IPS-18a (cell line): ENCODE measurements around the gene EPB42.

Experiments
- H3K27ac ChIP-seq: one replicate; pipeline ENCODE4 v1.5.1; 2013; ENCODE audit warnings: low read length
- H3K27me3 ChIP-seq: one replicate; pipeline ENCODE4 v1.6.1; 2013; ENCODE audit warnings: mild to moderate bottlenecking, low read length; ENCODE audit not compliant: control insufficient read depth, insufficient read depth
- H3K36me3 ChIP-seq: one replicate; pipeline ENCODE4 v1.6.1; 2013; ENCODE audit warnings: low read depth, low read length; ENCODE audit not compliant: control insufficient read depth
- H3K4me1 ChIP-seq: one replicate; pipeline ENCODE4 v1.6.1; 2013; ENCODE audit warnings: low read depth, low read length; ENCODE audit not compliant: control insufficient read depth
- H3K4me3 ChIP-seq: one replicate; pipeline ENCODE4 v1.5.1; 2013; ENCODE audit warnings: low read length
- H3K9ac ChIP-seq: one replicate; pipeline ENCODE4 v1.6.1; 2013; ENCODE audit warnings: mild to moderate bottlenecking, low read length, moderate library complexity
- H3K9me3 ChIP-seq: one replicate; pipeline ENCODE4 v1.6.1; 2013; ENCODE audit warnings: low read depth, low read length; ENCODE audit not compliant: control insufficient read depth

EPB42 gene

DNA sequence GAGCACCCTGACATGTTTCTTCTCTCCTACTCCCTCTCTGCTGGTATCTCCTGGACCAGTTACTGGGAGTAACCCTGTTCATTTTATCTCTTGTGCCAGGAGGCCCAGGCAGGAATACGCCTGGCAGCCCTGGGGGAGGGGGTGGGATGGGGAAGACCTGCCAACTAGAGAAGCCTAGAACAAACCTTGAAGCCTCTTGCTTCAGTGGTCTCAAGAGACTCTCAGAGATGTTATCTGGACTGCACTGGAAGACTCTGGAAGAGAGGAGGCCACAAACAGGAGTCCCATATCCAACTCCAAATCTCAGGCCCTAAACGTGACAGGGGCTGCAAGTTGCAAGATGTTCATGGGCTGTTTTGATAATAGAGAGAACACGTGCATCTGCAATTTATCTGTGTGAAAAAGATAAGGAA is at the start of gene EPB42:
EPB42 (minus strand) TSS at position 28 of the 413 bp plus-strand sequence. CDS start 193 bp downstream, outside the sequence.
- no peaks in the 10 kb centered on the region for H3K4me1 ChIP-seq
- no peak within 1 kb of the TSS for H3K27ac ChIP-seq
- no peak within 1 kb of the TSS for H3K4me3 ChIP-seq
- no peaks in the 10 kb centered on the region for H3K27me3 ChIP-seq
- H3K9ac ChIP-seq, result no peak within 1 kb of the TSS
- H3K9me3 ChIP-seq, result no peaks in the 10 kb centered on the region
- no peaks in the 10 kb centered on the region for H3K36me3 ChIP-seq

DNA sequence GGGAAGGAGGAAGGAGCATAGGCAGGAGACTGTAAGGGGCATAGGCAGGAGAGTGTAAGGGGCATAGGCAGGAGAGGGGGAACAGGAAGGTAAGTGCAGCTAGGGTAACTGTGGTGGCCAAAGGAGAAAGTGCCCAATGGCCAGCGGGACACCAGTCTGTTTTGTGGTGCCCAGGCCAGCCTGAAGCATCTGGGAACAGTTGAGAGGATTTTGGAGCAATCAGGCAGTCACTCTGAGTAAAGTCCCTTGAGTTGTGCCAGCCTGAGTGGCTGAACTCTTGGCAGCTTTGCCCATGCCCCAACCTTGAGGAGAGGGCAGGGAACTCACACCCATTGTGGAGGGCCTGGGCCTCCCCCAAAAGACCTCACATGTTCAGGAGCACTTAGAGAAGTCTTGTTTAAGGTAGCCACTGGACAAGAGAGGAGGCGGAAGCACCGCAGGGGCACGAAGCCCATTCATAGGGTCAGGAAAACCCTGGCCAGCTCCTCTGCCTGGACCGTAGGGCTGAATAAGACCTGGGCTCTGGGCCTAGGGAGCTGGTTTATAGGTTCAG is 49.4 kb upstream of the EPB42 start:
- Histone ChIP-seq H3K27me3 (no peaks in the 10 kb centered on the region), H3K9ac (no peak overlapping the region), H3K36me3 (no peaks in the 10 kb centered on the region), H3K9me3 (no peaks in the 10 kb centered on the region), H3K4me1 (no peaks in the 10 kb centered on the region), H3K4me3 (no peak overlapping the region), H3K27ac (no peak overlapping the region)

DNA sequence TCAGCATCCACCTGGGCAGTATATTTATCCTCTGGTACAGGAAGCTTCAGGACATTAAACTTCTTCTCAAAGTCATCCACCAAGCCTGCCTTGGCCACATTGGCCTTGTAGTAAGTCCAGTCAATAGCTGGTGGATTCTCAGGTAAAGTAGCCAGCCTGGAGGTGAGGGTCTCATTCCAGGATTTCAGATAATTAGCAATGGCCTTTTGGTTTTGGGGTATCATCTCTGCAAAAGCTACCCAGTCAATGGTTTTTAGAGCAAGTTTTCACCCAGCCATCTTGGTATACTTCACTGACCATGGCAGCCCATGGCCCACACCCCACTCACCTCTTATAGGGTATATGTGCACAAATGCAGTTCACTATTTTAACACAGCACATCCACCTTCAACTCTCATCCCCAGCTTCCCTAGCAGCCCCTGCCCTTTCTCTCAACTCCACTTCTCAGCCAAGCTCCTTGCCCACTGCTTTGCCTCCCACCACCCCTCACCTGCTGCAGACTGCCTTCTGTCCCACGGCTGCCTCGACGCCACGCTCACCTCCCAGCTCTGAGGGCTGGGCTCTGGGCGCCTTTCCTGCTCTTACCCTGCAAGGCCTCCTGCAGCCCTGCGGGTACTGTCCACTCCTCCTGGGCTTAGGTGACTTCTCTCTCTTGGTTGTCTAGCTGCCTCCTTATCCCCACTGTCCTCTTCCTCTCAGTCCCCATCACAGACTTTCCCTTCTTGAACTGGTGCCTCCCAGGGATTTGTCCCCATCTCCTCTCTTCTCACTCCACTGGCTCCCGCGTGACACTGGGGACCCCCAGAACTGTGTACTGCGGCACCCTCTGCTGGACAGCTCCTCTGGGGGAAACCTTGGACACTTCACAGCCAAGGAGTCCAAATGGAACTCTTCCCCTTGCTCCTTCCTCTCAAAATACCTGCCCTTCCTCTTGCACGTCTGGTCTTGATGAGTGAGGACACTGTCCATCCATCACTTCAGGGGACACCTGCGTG is 47.6 kb upstream of the EPB42 start:
- no peaks in the 10 kb centered on the region for H3K27me3 ChIP-seq
- H3K9me3 ChIP-seq, result no peaks in the 10 kb centered on the region
- H3K9ac ChIP-seq, result no peak overlapping the region
- no peak overlapping the region for H3K27ac ChIP-seq
- H3K4me3 ChIP-seq, result no peak overlapping the region
- H3K36me3 ChIP-seq, result no peaks in the 10 kb centered on the region
- H3K4me1 ChIP-seq, result no peaks in the 10 kb centered on the region

DNA sequence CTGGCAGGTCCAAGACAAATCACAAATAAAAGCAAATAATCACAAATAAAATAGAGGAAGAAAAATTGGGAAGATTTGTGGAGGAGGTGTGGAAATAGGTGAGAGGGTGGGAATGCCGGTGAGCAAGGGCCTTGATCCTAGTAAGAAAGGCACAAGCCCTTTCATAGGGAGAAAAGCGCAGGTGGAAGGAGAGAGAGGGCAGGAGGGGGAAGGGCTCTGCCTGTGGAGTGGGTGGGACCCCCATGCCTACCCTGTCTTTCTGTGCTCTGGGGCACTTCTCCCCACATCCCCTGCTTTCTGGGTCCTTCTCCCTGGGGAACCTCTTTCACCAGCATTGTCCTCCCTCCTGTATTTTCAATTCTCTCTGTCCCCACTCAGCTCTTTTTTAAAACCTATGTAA is 46.6 kb upstream of the EPB42 start:
- Histone ChIP-seq H3K9me3 (no peaks in the 10 kb centered on the region), H3K27ac (no peak overlapping the region), H3K27me3 (no peaks in the 10 kb centered on the region), H3K36me3 (no peaks in the 10 kb centered on the region), H3K4me3 (no peak overlapping the region), H3K9ac (no peak overlapping the region), H3K4me1 (no peaks in the 10 kb centered on the region)

DNA sequence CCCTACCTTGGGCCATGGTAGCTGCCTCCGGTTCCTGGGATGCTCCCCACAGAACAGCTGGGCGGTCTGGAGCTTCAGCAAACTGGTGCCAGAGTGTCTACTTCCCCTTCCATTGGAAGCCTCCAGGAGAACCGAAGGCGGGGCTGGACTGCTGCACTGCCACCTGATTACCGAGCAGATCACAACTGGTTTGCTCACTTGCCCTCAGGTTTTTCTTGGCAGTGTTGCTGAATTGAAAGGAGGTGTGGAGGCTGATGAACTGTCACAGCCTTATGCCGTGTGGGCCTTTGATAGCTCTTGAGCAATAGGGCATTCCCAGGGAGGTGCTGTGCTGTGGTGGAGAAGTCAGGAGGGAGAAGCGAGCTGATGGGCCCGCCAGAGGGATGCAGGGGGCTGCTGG is 46.0 kb upstream of the EPB42 start, which contains the start of gene TGM5:
TGM5 (minus strand) TSS at position 95 of the 400 bp plus-strand sequence; CDS start at position 16, 79 bp downstream.
- H3K9ac ChIP-seq, result no peak within 1 kb of the TSS
- no peaks in the 10 kb centered on the region for H3K27me3 ChIP-seq
- H3K4me1 ChIP-seq, result no peaks in the 10 kb centered on the region
- no peaks in the 10 kb centered on the region for H3K36me3 ChIP-seq
- H3K27ac ChIP-seq, result no peak within 1 kb of the TSS
- no peaks in the 10 kb centered on the region for H3K9me3 ChIP-seq
- H3K4me3 ChIP-seq, result no peak within 1 kb of the TSS

DNA sequence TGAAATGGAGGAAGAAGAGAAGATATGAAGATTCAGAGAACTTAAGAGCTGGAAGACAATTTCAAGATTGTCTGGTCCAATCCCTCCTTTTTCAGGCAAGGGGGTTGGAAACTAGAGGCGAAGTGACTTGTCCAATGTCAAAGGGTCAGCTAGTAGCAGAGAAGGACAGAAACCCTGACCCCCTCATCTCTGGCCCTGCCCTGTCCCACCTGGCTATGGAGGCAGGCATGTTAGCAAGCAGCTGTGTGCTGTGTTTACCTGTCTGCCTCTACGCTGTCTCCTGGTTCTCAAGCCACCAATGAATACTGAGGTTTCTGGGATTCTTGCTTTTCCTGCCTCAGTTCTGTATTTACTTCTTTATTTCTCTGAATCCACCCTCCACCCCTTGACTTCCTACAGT is 45.6 kb upstream of the EPB42 start:
- no peaks in the 10 kb centered on the region for H3K27me3 ChIP-seq
- H3K27ac ChIP-seq, result no peak overlapping the region
- H3K36me3 ChIP-seq, result no peaks in the 10 kb centered on the region
- no peak overlapping the region for H3K9ac ChIP-seq
- H3K4me1 ChIP-seq, result no peaks in the 10 kb centered on the region
- H3K4me3 ChIP-seq, result no peak overlapping the region
- no peaks in the 10 kb centered on the region for H3K9me3 ChIP-seq

DNA sequence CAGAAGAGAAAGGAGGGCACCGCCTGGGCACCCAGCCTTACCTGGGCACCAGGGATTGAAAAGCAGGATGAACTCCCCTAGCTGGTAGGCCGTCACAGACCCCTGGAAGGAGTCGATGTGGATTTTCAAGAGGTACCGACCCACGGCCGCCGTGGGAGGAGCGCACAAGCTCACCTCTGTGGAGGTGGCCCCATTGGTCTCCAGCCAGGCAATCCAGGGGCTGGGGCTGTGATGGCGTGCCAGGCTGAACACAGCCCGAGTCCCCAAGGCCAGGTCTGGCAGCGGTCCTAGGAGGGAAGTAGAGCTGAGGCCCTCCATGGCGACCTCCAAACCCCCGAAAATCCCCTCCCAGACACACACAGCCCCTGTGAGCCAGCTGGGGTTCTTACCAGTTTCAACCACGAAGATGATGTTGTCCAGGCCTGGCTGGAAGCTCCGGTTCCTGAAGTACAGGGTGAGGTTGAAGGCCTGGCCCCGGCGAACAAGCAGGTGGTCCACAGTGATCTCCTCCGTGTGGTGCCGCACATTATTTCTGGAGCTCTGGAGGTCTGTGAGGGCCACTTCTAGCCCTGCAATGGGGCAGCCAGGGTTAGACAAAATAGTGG is 39.3 kb upstream of the EPB42 start:
- no peak overlapping the region for H3K4me3 ChIP-seq
- no peak overlapping the region for H3K9ac ChIP-seq
- no peaks in the 10 kb centered on the region for H3K4me1 ChIP-seq
- H3K36me3 ChIP-seq, result no peaks in the 10 kb centered on the region
- no peaks in the 10 kb centered on the region for H3K27me3 ChIP-seq
- no peaks in the 10 kb centered on the region for H3K9me3 ChIP-seq
- no peak overlapping the region for H3K27ac ChIP-seq

DNA sequence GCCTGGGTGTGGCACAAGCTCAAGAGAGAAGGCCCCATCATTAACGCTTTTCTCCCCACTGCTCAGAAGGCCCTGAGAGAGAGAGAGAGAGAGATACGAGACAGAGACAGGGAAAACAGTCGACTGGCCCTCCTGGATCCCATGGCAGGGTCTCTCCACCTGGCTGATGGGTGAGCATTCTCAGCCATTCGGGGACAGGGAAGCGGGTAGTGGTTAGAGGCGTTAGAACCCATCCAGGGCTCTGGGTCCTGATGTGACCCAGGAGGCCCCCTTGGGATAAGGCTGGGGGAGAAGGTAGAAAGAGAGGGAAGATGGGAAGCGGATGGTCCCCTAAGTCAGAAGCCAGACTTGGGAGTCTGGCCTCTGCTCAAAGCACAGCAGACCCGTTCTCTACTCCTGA is 38.0 kb upstream of the EPB42 start:
- H3K4me1 ChIP-seq, result no peaks in the 10 kb centered on the region
- no peaks in the 10 kb centered on the region for H3K27me3 ChIP-seq
- H3K36me3 ChIP-seq, result no peaks in the 10 kb centered on the region
- H3K4me3 ChIP-seq, result no peak overlapping the region
- H3K9ac ChIP-seq, result no peak overlapping the region
- no peak overlapping the region for H3K27ac ChIP-seq
- no peaks in the 10 kb centered on the region for H3K9me3 ChIP-seq

DNA sequence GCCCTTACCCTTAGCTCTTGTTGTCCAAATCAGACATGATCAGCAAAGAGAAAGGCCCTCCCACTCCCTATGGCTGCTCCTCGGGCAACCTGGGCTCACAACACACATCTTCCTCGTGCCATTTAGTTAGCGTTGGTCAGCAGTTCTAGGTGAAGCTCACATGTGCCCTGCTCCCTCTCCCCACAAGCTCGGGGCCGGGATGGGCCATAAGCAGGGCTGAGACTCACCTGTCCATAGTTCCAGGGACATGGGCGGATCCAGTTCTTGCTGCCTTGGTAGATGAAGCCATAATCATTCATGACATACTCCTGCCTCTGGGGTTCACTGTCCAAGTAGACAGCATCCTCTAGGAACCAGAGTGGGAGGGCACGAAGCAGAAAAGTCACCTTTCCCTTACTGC is 35.5 kb upstream of the EPB42 start:
- no peaks in the 10 kb centered on the region for H3K36me3 ChIP-seq
- no peak overlapping the region for H3K27ac ChIP-seq
- H3K4me1 ChIP-seq, result no peaks in the 10 kb centered on the region
- H3K27me3 ChIP-seq, result no peaks in the 10 kb centered on the region
- no peaks in the 10 kb centered on the region for H3K9me3 ChIP-seq
- no peak overlapping the region for H3K4me3 ChIP-seq
- H3K9ac ChIP-seq, result no peak overlapping the region

DNA sequence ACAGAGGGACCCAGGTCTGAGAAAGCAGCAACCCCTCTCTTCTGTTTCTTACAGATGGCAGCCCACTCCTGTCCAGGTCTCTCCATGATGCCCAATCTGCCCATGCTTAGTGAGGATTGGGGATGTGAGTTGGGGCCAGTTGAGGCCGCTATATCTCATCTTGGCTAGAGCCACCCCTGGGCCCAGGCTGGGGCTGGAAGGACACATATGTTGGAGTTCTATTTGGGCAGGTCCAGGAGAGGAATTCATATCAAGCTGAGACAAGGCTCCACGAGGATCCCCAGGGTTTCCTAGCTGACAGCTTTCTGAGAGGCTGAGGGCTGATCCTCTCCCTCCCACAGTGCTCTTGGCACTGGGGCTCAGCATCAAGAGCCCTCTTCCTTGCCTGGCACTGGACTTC is 34.6 kb upstream of the EPB42 start:
- Histone ChIP-seq H3K4me3 (no peak overlapping the region), H3K27me3 (no peaks in the 10 kb centered on the region), H3K9ac (no peak overlapping the region), H3K27ac (no peak overlapping the region), H3K9me3 (no peaks in the 10 kb centered on the region), H3K36me3 (no peaks in the 10 kb centered on the region), H3K4me1 (no peaks in the 10 kb centered on the region)

DNA sequence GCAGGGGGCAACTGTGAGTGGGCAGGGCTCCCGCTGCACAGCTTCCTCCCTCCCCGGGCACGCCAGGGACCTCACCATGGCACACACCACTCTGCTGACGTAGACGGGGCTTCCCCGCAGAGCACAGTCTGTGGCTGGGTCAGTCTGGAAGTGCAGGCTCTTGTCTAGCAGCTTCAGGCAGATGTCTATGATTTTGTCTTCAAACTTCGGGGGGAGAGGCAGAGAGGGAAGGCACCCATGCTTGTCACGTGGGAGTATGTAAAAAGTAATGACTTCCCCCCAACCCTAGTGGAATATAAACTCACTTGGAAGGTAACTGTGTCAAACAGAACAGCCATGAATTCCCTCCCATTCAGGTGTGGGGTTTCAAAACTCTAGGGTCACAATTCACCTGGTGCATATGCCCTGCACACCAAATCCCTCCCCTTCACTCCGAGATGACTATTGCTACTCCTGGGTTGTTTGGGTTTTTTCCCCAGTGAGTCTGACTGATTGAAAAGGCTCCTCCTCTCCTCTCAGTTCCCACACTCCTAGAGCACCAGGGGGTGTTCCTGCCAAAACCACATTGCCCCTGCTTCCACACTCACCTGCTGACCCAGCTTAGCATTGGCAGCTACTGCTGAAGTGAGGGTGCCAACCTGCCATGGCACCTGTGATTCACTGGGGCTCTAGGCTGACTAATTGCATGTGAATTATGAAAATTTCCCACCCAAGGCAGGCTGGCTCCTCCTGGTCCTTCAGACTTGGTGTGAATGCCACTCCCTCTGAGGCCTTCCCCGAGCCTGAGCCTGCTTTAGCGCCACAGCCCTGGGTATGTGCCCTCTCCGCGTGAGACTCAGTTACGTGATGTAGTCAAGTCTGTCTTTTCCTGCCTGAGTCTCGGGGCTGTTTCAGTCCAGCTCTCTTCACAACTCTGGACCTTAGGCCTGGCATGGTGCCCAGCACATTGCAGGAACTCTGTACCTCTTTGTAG is 32.9 kb upstream of the EPB42 start:
- Histone ChIP-seq H3K9ac (no peak overlapping the region), H3K27ac (no peak overlapping the region), H3K4me1 (no peaks in the 10 kb centered on the region), H3K36me3 (no peaks in the 10 kb centered on the region), H3K9me3 (no peaks in the 10 kb centered on the region), H3K27me3 (no peaks in the 10 kb centered on the region), H3K4me3 (no peak overlapping the region)
